AG04450 (cell line): ENCODE measurements around the gene EBF3. TPM values are rescaled to one million over a fixed set of nuclear protein-coding genes. Genes with fewer than 3 reads are reported as not detected.

Source experiments
- CTCF ChIA-PET: fragments of 300-600, 350-600 bp; formaldehyde crosslinking; extraction: SDS; loops from one replicate; lab custom pipeline; 2022; ENCODE audit warnings: antibody characterized with exemption, inconsistent platforms; lab: Charles Lee
- POLR2A ChIA-PET: fragments of 350-600 bp; formaldehyde crosslinking; extraction: SDS; loops from one replicate; lab custom pipeline; 2021; ENCODE audit warnings: antibody characterized with exemption, inconsistent platforms; lab: Yijun Ruan, JAX
- DNase-seq: peaks from one replicate; pipeline ENCODE4 v3.0.0-alpha.2; 2011; ENCODE audit warnings: low read depth, low spot score
- H3K27ac ChIP-seq: one replicate; pipeline ENCODE4 v1.5.1; 2012; ENCODE audit warnings: low read depth, low read length, control low read depth
- H3K27me3 ChIP-seq: one replicate; pipeline ENCODE4 v1.6.0; 2012; ENCODE audit warnings: low read length; ENCODE audit not compliant: control insufficient read depth, insufficient read depth
- H3K4me3 ChIP-seq: 2 replicates; pipeline ENCODE4 v1.5.1; 2011; ENCODE audit warnings: mild to moderate bottlenecking, low read depth, low read length, control low read depth
- H3K9me3 ChIP-seq: 2 replicates; pipeline ENCODE4 v1.5.1; 2012; ENCODE audit warnings: low read length; ENCODE audit not compliant: control insufficient read depth, insufficient read depth
- polyA plus RNA-seq: library from polyadenylated mRNA; depleted of rRNA; stranded (reverse); fragments of >200 nt; gene quantifications from 2 replicates; pipeline ENCODE4 v1.2.3, GENCODE V29; 2011
- TF ChIP-seq, protein P1 (sequence below): IDR thresholded peaks from 2 replicates; pipeline ENCODE4 v1.5.1; 2011; ENCODE audit warnings: low read depth, low read length, control low read depth, inconsistent platforms

Gene EBF3
- polyA plus RNA-seq, 1 experiment, result 0.01 TPM

- no peaks in the 10 kb centered on the region for H3K27me3 ChIP-seq
- DNase-seq, result no peak
- peaks cover 48% of the 10 kb centered on the region for H3K9me3 ChIP-seq
- H3K4me3 ChIP-seq, result no peak overlapping the region
- ChIA-PET POLR2A (no interaction called here), CTCF (no interaction called here)
- TF ChIP-seq, protein P1, sequence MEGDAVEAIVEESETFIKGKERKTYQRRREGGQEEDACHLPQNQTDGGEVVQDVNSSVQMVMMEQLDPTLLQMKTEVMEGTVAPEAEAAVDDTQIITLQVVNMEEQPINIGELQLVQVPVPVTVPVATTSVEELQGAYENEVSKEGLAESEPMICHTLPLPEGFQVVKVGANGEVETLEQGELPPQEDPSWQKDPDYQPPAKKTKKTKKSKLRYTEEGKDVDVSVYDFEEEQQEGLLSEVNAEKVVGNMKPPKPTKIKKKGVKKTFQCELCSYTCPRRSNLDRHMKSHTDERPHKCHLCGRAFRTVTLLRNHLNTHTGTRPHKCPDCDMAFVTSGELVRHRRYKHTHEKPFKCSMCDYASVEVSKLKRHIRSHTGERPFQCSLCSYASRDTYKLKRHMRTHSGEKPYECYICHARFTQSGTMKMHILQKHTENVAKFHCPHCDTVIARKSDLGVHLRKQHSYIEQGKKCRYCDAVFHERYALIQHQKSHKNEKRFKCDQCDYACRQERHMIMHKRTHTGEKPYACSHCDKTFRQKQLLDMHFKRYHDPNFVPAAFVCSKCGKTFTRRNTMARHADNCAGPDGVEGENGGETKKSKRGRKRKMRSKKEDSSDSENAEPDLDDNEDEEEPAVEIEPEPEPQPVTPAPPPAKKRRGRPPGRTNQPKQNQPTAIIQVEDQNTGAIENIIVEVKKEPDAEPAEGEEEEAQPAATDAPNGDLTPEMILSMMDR, result no peak
- no peak overlapping the region for H3K27ac ChIP-seq
Observed at GRCh38 chr10:129816656-129817045, 147.4 kb downstream of the EBF3 start.

DNA sequence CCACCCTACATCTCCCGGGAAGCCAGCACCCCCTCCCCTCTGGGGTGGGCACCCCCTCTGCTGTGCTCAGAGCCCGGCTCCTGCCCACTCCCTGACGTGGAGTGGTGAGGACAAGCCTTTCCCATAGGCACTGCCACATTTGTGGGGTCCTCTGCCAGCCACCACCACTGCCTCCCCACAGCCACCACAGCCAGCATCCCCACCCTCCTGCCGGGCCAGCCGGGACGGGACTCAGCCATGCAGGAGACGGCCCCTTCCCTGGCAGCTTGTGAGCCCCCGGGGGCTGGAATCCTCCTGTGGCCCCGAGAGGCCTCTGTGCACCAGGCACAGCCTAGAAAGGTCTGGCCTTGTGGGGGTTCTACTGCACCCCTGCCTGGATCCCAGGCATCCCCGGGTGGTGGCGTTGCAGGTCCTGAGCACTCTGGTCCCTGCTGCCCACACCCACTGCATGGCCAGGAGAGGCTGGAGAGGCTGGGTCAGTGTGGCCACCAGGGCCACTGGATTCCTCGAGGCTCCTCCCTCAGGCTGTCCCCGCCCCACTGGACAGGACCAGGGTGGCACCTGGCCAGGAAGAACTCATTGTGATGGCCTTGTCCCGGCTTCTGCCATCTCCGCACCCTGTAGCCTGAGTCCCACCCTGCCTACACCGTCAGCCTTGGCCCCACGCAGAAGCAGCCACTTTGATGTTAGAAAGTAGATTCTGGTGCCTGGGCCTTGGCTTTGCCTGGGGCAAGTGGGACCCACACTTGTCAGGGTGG is 148.0 kb downstream of the EBF3 start:
- H3K27me3 ChIP-seq, result no peaks in the 10 kb centered on the region
- no peak for DNase-seq
- no peak overlapping the region for H3K27ac ChIP-seq
- ChIA-PET CTCF (no interaction called here), POLR2A (no interaction called here)
- peaks cover 54% of the 10 kb centered on the region for H3K9me3 ChIP-seq
- TF ChIP-seq, protein P1, result no peak
- no peak overlapping the region for H3K4me3 ChIP-seq

DNA sequence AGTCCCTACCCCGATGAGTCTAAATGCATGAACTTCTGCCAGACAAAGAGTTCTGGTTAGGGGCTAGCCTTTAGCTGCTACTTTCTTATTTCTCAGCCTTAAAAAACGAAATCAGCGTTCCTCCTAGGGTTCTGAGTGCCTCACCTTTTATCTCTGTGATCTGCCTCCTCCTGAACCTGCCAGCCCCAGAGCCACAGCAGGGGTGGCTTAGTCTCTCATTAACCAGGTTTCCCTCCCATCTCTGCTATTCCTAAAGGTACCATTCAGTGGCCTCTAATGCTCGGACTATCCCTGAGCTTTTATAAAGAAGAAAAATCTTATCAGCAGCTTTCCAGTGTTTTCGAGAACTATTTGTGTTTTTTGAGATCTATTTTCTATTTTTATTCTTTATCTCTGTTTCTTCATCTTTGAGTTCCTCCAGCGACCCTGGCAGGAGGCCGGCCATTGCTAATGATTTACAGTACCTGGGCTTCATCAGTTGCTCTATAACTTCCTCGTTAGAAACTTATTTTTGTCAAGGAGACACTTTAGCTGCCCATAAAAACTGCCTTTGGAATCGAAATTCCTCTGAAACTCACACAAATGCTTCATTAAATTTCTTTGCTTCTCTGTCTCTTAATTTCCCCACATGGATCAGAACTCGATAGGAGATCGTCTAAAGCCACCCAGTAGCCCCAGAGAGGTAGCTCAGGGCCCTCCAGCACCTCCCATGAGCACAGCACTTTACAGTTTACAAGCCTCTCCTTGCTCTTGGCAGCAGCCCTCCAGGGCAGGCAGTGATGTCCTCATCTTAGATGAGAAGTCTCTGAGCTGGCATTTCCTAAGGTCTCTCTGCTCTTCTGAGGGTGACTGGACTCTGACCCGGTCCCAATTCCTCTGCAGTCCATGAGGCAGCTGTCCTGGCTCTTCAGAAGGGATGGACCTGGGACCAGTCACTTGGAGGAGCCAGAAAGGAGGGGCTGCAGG is 149.1 kb downstream of the EBF3 start:
- POLR2A ChIA-PET, result no interaction called here
- Histone ChIP-seq H3K4me3 (no peak overlapping the region), H3K27ac (peak overlapping the region; percentile 47), H3K27me3 (no peaks in the 10 kb centered on the region), H3K9me3 (peaks cover 62% of the 10 kb centered on the region)
- CTCF ChIA-PET, result no interaction called here
- TF ChIP-seq, protein P1, result no peak
- no peak for DNase-seq

- peaks cover 79% of the 10 kb centered on the region for H3K9me3 ChIP-seq
- TF ChIP-seq, protein P1, result no peak
- DNase-seq, result no peak
- no peaks in the 10 kb centered on the region for H3K27me3 ChIP-seq
- no peak overlapping the region for H3K27ac ChIP-seq
- no peak overlapping the region for H3K4me3 ChIP-seq
- POLR2A ChIA-PET, result no interaction called here
- CTCF ChIA-PET, result no interaction called here
Observed at GRCh38 chr10:129812398-129812797, 151.7 kb downstream of the EBF3 start.

DNA sequence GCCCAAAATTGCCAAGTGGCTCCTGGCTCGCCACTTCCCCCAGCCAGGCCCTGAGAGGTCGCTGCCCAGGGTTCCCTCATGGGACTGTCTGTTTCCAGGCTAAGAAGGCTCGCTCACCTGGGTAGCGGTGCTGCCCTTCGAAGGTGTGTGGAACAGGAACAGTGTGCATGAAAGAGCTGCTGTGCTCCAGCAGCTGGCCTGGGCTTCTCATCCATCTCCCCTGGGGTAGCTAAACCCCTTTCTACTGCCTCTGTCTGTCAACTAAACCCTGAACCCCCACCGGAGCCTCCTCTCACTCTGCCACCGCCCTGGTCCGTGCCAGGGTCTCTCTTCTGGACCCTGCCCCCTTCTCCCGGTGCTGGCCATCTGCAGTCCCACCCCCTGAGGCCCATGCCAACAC is 152.9 kb downstream of the EBF3 start:
- CTCF ChIA-PET, result no interaction called here
- TF ChIP-seq, protein P1, result no peak
- POLR2A ChIA-PET, result no interaction called here
- no peak overlapping the region for H3K4me3 ChIP-seq
- no peak overlapping the region for H3K27ac ChIP-seq
- no peak for DNase-seq
- peaks cover 76% of the 10 kb centered on the region for H3K9me3 ChIP-seq
- no peaks in the 10 kb centered on the region for H3K27me3 ChIP-seq
